ENCODE measurements around the gene CCDC50. TPM values are rescaled to one million over a fixed set of nuclear protein-coding genes. Genes with fewer than 3 reads are reported as not detected.

Gene CCDC50
- total RNA-seq, 1 donor from 2014 or later, result 58.7 TPM

DNA sequence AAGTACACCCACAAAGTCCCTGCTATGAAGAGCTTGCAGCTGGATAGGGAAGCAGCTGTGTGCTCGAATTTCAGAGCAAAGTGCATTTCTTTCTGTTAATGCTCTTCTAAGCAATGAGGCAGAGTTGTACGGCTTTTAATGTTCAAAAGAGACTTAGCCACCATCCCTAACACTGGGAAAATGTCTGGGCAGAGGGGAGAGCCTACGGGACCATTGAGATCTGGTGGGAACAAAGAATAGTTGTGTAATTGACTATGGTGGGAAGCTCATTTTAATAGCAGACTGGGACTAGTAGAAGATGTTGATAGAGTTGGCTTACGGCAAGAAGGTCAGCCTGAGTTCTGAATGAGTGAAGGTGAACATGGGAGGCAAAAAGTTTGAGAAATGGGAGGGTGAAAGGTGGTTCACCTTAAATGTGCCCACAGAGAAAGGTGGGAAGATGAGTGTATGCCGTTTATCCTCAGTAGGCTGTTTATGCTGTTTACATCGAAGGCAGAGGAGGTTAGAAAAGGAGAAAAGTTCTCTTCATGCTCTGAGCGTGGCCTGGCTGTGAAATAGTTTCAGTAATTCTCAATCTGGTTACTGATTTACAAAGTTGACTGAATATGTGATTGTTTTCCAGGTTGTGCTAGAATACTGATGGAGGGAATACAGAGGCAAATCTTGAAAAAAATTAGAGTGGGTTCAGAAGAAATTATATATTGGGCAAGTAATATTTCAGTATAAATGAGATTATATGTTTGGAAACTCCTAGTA, 24.0 kb downstream of the CCDC50 start:
- Histone ChIP-seq H3K36me3 (peaks cover 0 to 5% of the 10 kb centered on the region in 2 donors), H3K4me1 (peaks cover 62% of the 10 kb centered on the region), H3K27me3 (no peaks in the 10 kb centered on the region), H3K9me3 (no peaks in the 10 kb centered on the region), H3K27ac (no peak overlapping the region), H3K4me3 (no peak overlapping the region)
- intact Hi-C loops (cut with DNase I), result no loop called here
- no peak for TF ChIP-seq POLR2A (IDR thresholded peaks at IDR 0.05)
- no peak for TF ChIP-seq POLR2AphosphoS5 (IDR thresholded peaks at IDR 0.05; ENCODE audit: insufficient read depth in 1 of 2, low read depth in 1 of 2)
- TF ChIP-seq, protein P1, sequence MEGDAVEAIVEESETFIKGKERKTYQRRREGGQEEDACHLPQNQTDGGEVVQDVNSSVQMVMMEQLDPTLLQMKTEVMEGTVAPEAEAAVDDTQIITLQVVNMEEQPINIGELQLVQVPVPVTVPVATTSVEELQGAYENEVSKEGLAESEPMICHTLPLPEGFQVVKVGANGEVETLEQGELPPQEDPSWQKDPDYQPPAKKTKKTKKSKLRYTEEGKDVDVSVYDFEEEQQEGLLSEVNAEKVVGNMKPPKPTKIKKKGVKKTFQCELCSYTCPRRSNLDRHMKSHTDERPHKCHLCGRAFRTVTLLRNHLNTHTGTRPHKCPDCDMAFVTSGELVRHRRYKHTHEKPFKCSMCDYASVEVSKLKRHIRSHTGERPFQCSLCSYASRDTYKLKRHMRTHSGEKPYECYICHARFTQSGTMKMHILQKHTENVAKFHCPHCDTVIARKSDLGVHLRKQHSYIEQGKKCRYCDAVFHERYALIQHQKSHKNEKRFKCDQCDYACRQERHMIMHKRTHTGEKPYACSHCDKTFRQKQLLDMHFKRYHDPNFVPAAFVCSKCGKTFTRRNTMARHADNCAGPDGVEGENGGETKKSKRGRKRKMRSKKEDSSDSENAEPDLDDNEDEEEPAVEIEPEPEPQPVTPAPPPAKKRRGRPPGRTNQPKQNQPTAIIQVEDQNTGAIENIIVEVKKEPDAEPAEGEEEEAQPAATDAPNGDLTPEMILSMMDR (IDR thresholded peaks at IDR 0.05), result no peak
- DNase-seq (ENCODE audit: extremely low spot score in 2 of 2), result no peak

DNA sequence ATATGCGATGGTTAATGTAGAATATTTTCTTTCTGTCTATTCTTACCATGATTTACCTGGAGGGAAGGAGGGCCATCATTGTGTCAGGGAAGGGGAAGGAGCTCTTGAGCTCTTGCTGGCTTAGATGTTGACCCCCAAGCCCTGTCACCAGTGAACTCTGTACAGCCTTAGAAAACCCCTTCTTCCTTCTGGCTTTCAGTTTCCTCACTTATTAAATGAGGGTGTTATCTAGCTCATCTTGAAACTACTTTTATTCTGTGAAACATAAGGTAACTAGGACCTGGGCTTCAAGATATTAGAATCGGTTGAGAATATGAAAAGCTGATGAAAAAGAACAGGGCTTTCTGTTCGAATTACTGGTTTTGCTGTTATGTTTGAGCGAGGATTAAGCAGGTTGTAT, 26.2 kb downstream of the CCDC50 start:
- H3K27ac ChIP-seq, result no peak overlapping the region
- H3K4me1 ChIP-seq, result peaks cover 41% of the 10 kb centered on the region

DNA sequence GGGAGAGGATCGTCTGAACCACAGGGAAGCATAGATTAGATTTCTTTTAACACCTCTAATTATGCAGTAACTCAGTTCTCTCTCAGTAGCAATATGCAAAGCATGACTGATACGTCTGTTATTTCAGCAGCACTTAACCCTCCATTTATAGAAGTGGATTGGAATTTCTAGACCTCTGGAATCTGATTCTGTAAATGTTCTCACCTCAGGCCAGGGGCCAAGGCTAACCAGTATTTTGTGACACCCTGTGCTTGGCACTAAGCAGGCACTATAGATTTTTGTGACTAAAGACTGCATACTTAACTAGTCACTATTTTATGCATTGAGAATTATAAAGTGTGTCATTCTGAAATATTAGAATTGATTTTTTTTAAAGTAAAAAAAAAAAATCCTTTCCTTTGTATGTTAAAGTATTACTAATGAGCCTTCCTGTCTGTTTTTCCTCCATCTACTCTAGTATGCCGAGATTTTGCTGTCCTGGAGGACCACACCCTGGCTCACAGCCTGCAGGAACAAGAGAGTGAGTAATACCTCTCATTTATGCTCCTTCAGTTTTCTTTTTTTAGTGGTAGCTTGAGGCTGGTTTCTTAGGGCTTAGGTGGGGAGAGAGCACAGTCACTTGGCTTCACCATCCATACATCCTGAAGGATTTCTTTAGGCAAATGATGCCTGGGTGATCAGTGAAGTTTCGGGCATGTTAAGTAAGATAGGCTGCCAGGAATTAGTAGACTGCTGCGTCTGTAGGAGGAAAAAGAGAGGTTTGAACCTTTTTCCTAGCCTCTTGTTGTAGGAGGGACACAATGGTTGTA, 27.6 kb downstream of the CCDC50 start:
- peaks cover 30% of the 10 kb centered on the region for H3K4me1 ChIP-seq
- H3K9me3 ChIP-seq, result no peaks in the 10 kb centered on the region
- peaks cover 0 to 28% of the 10 kb centered on the region in 2 donors for H3K36me3 ChIP-seq
- no peak overlapping the region for H3K27ac ChIP-seq
- TF ChIP-seq POLR2AphosphoS5 (IDR thresholded peaks at IDR 0.05; ENCODE audit: insufficient read depth in 1 of 2, low read depth in 1 of 2), result peak in 1 of 2 donors; percentile 49
- TF ChIP-seq, protein P1 (IDR thresholded peaks at IDR 0.05), result no peak
- TF ChIP-seq POLR2A (IDR thresholded peaks at IDR 0.05), result no peak
- intact Hi-C loops (cut with DNase I), result no loop called here
- H3K4me3 ChIP-seq, result no peak overlapping the region
- H3K27me3 ChIP-seq, result no peaks in the 10 kb centered on the region
- no peak for DNase-seq (ENCODE audit: extremely low spot score in 2 of 2)

More for the DNA sequence above, 26.2 kb downstream of the CCDC50 start:
- Histone ChIP-seq H3K9me3 (no peaks in the 10 kb centered on the region), H3K27me3 (no peaks in the 10 kb centered on the region), H3K4me3 (no peak overlapping the region), H3K36me3 (peaks cover 0 to 16% of the 10 kb centered on the region in 2 donors)
- TF ChIP-seq POLR2A (IDR thresholded peaks at IDR 0.05), result no peak
- TF ChIP-seq POLR2AphosphoS5 (IDR thresholded peaks at IDR 0.05; ENCODE audit: insufficient read depth in 1 of 2, low read depth in 1 of 2), result no peak
- TF ChIP-seq, protein P1 (IDR thresholded peaks at IDR 0.05), result no peak
- no peak for DNase-seq (ENCODE audit: extremely low spot score in 2 of 2)
- intact Hi-C loops (cut with DNase I), result no loop called here

DNA sequence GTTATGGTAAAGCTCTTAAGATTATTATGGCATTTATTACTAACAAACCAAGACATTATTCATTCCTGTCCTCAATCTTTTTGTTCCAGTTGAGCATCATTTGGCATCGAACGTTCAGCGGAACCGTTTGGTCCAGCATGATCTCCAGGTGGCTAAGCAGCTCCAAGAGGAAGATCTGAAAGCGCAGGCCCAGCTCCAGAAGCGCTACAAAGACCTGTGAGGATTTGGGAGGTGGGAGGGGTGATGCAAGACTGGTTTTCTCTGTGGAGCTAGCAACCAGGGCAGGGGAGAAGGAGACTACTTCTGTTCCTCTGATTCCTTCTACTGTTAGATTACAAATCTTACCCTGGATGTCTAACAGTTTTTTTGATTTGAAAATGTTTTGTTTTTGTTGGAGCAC, 28.7 kb downstream of the CCDC50 start:
- Histone ChIP-seq H3K4me1 (peaks cover 21% of the 10 kb centered on the region), H3K9me3 (no peaks in the 10 kb centered on the region), H3K36me3 (peaks cover 0 to 39% of the 10 kb centered on the region in 2 donors), H3K4me3 (no peak overlapping the region), H3K27ac (no peak overlapping the region), H3K27me3 (no peaks in the 10 kb centered on the region)
- no peak for DNase-seq (ENCODE audit: extremely low spot score in 2 of 2)
- TF ChIP-seq, protein P1 (IDR thresholded peaks at IDR 0.05), result no peak
- no peak for TF ChIP-seq POLR2AphosphoS5 (IDR thresholded peaks at IDR 0.05; ENCODE audit: insufficient read depth in 1 of 2, low read depth in 1 of 2)
- intact Hi-C loops (cut with DNase I), result no loop called here
